Measurements from ENCODE around the gene RAD1. TPM values are rescaled to one million over a fixed set of nuclear protein-coding genes. Genes with fewer than 3 reads are reported as not detected.

Gene RAD1
- total and polyA plus RNA-seq, 4 experiments from 2014 or later, result 16.2 to 26.3 (median 22.2) TPM

DNA sequence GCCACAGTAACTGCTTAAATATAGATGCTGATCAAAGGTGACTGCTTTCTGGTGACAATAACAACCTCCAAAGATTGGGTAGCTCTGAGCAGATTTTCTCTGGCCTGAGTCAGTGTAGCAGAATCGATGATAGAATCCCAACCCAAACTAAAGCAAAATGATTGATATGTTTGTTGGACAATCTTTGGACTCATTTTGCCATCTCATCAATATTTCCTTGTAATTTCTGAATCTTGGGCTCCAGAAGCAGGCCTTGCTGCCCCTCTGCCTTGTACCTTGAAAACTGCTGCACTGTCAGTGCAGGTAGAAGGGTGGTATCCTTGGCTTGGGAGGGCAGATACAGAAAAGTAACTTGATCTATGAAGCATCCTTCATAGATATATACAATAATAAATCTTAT lies 57.4 kb downstream of the RAD1 start:
- no peak overlapping the region for H3K4me3 ChIP-seq (ENCODE audit: low read length in 2 of 2)
- H3K4me3 Mint-ChIP-seq, result no peak overlapping the region
- H3K9me3 Mint-ChIP-seq, result peaks cover 0 to 1% (median 0%) of the 10 kb centered on the region in 8 donors
- H3K4me1 ChIP-seq (ENCODE audit: insufficient read depth, low read length), result no peaks in the 10 kb centered on the region
- no peaks in the 10 kb centered on the region for H3K36me3 ChIP-seq (ENCODE audit: insufficient read depth, low read length)
- no peak overlapping the region for H3K27ac ChIP-seq (ENCODE audit: low read depth, low read length)
- no peak overlapping the region for H3K27ac Mint-ChIP-seq
- ChIA-PET POLR2A (ENCODE audit: partially characterized antibody) (no interaction called here), CTCF (ENCODE audit: partially characterized antibody) (no interaction called here)
- no peaks in the 10 kb centered on the region for H3K9me3 ChIP-seq (ENCODE audit: control insufficient read depth in 1 of 2, low read length in 2 of 2)
- no peaks in the 10 kb centered on the region for H3K36me3 Mint-ChIP-seq
- H3K4me1 Mint-ChIP-seq, result no peaks in the 10 kb centered on the region
- intact Hi-C loops (cut with micrococcal nuclease), result no loop called here
- no peaks in the 10 kb centered on the region for H3K27me3 ChIP-seq (ENCODE audit: insufficient read depth, low read length)
- DNase-seq, result no peak
- H3K27me3 Mint-ChIP-seq, result no peaks in the 10 kb centered on the region

GRCh38 chr5:34857161-34857560 lies 58.1 kb downstream of the RAD1 start:
- CTCF ChIA-PET (ENCODE audit: partially characterized antibody), result no interaction called here
- Histone ChIP-seq H3K4me3 (ENCODE audit: low read length in 2 of 2) (no peak overlapping the region), H3K36me3 (ENCODE audit: insufficient read depth, low read length) (no peaks in the 10 kb centered on the region), H3K27me3 (ENCODE audit: insufficient read depth, low read length) (no peaks in the 10 kb centered on the region), H3K4me1 (ENCODE audit: insufficient read depth, low read length) (no peaks in the 10 kb centered on the region), H3K27ac (ENCODE audit: low read depth, low read length) (no peak overlapping the region), H3K9me3 (ENCODE audit: control insufficient read depth in 1 of 2, low read length in 2 of 2) (no peaks in the 10 kb centered on the region)
- Mint-ChIP-seq H3K4me3 (no peak overlapping the region), H3K36me3 (no peaks in the 10 kb centered on the region), H3K27me3 (peaks cover 0 to 3% of the 10 kb centered on the region in 2 donors), H3K9me3 (peaks cover 0 to 1% (median 0%) of the 10 kb centered on the region in 8 donors), H3K4me1 (no peaks in the 10 kb centered on the region), H3K27ac (no peak overlapping the region)
- DNase-seq, result no peak
- POLR2A ChIA-PET (ENCODE audit: partially characterized antibody), result no interaction called here
- intact Hi-C loops (cut with micrococcal nuclease), result no loop called here

Other genes starting within 250 kb of the RAD1 start
- under 1 TPM in 1 of 2 experiments, not detected in 1; 0.47 TPM for gene TTC23L, start 76.3 kb downstream of the RAD1 start, total RNA-seq
- gene TTC23L, start 76.3 kb downstream of the RAD1 start, polyA plus RNA-seq, result not detected
- gene BRIX1, start 207 bp upstream of the RAD1 start, total RNA-seq, result 10 to 100 TPM; 27.1 to 30.9 TPM
- 10 to 100 TPM; 50.2 to 63.9 TPM for gene BRIX1, start 207 bp upstream of the RAD1 start, polyA plus RNA-seq
- 10 to 100 TPM; 63.7 to 67.9 TPM for gene DNAJC21, start 14.1 kb upstream of the RAD1 start, total RNA-seq
- gene DNAJC21, start 14.1 kb upstream of the RAD1 start, polyA plus RNA-seq, result 10 to 100 TPM; 10.1 to 29.9 TPM
- gene AGXT2, start 132.4 kb upstream of the RAD1 start, total RNA-seq, result not detected
- not detected for gene AGXT2, start 132.4 kb upstream of the RAD1 start, polyA plus RNA-seq